Duodenal mucosa (tissue), 2 donors: Measurements from ENCODE around the gene FAM219A.

Source experiments
- H3K27ac ChIP-seq: one replicate; pipeline ENCODE4 v1.7.0; 2013; ENCODE audit warnings: low read depth, low read length
- H3K27me3 ChIP-seq, 2 donors: one replicate each; pipeline ENCODE4 v1.7.0; 2013; ENCODE audit warnings: low read length in 2 of 2, control low read depth in 1 of 2; ENCODE audit not compliant: insufficient read depth in 2 of 2, control insufficient read depth in 1 of 2
- H3K36me3 ChIP-seq, 2 donors: one replicate each; pipeline ENCODE4 v1.7.0; 2013; ENCODE audit warnings: low read length in 2 of 2, control low read depth in 1 of 2; ENCODE audit not compliant: insufficient read depth in 2 of 2, control insufficient read depth in 1 of 2
- H3K4me1 ChIP-seq, 2 donors: one replicate each; pipeline ENCODE4 v1.7.0; 2013; ENCODE audit warnings: low read length in 2 of 2, control low read depth in 1 of 2; ENCODE audit not compliant: insufficient read depth in 2 of 2, control insufficient read depth in 1 of 2
- H3K4me3 ChIP-seq, 2 donors: one replicate each; pipeline ENCODE4 v1.7.0; 2013; ENCODE audit warnings: low read length in 2 of 2, low read depth in 1 of 2
- H3K9ac ChIP-seq, 2 donors: one replicate each; pipeline ENCODE4 v1.7.0; 2013; ENCODE audit warnings: low read length in 2 of 2, low read depth in 1 of 2
- H3K9me3 ChIP-seq, 2 donors: one replicate each; pipeline ENCODE4 v1.7.0; 2013; ENCODE audit warnings: low read length in 2 of 2, control low read depth in 1 of 2; ENCODE audit not compliant: control insufficient read depth in 1 of 2

Gene FAM219A

GRCh38 chr9:34380511-34381315 is 77.7 kb downstream of the FAM219A start:
- H3K9me3 ChIP-seq = no peaks in the 10 kb centered on the region
- peaks cover 28 to 44% of the 10 kb centered on the region in 2 donors for H3K4me1 ChIP-seq
- H3K9ac ChIP-seq = peak overlapping the region; percentile 66 to 69
- peak overlapping the region; percentile 61 for H3K27ac ChIP-seq
- H3K27me3 ChIP-seq = no peaks in the 10 kb centered on the region
- no peaks in the 10 kb centered on the region for H3K36me3 ChIP-seq
- peak overlapping the region; percentile 83 to 84 for H3K4me3 ChIP-seq

- no peaks in the 10 kb centered on the region for H3K36me3 ChIP-seq
- peaks cover 34 to 48% of the 10 kb centered on the region in 2 donors for H3K4me1 ChIP-seq
- H3K9me3 ChIP-seq = no peaks in the 10 kb centered on the region
- no peaks in the 10 kb centered on the region for H3K27me3 ChIP-seq
- H3K9ac ChIP-seq = peak overlapping the region; percentile 44 to 66
- H3K27ac ChIP-seq = peak overlapping the region; percentile 13
- H3K4me3 ChIP-seq = peak overlapping the region; percentile 76 to 84
Measured at GRCh38 chr9:34380034-34380510, 78.3 kb downstream of the FAM219A start.

GRCh38 chr9:34379334-34380033 is 78.9 kb downstream of the FAM219A start:
- Histone ChIP-seq H3K36me3 (no peaks in the 10 kb centered on the region), H3K27ac (no peak overlapping the region), H3K27me3 (no peaks in the 10 kb centered on the region), H3K4me1 (peaks cover 35 to 48% of the 10 kb centered on the region in 2 donors), H3K9ac (peak overlapping the region; percentile 44 to 66), H3K4me3 (peak overlapping the region; percentile 76 to 84), H3K9me3 (no peaks in the 10 kb centered on the region)

GRCh38 chr9:34378376-34379060 is 79.9 kb downstream of the FAM219A start:
- H3K9ac ChIP-seq = peak overlapping the region in 1 of 2 donors; percentile 66

GRCh38 chr9:34377404-34377746 is 81.0 kb downstream of the FAM219A start:
- Histone ChIP-seq H3K4me1 (peaks cover 43 to 53% of the 10 kb centered on the region in 2 donors), H3K36me3 (peaks cover 0 to 2% of the 10 kb centered on the region in 2 donors), H3K27ac (peak overlapping the region; percentile 48), H3K27me3 (no peaks in the 10 kb centered on the region), H3K4me3 (peak overlapping the region; percentile 81 to 83), H3K9me3 (no peaks in the 10 kb centered on the region), H3K9ac (peak overlapping the region; percentile 62 to 69)

More at GRCh38 chr9:34378376-34379060, 79.9 kb downstream of the FAM219A start:
- Histone ChIP-seq H3K36me3 (no peaks in the 10 kb centered on the region), H3K27me3 (no peaks in the 10 kb centered on the region), H3K9me3 (no peaks in the 10 kb centered on the region), H3K4me1 (peaks cover 43 to 57% of the 10 kb centered on the region in 2 donors), H3K27ac (no peak overlapping the region), H3K4me3 (no peak overlapping the region)

- H3K27me3 ChIP-seq = no peaks in the 10 kb centered on the region
- peak within 1 kb of the TSS; percentile 86 for H3K27ac ChIP-seq
- peaks cover 43 to 53% of the 10 kb centered on the region in 2 donors for H3K4me1 ChIP-seq
Measured at GRCh38 chr9:34376596-34377403, 81.6 kb downstream of the FAM219A start, which contains the start of gene MYORG. Gene MYORG, minus strand, starts transcription at chr9:34376898. Its CDS starts 3,955 bp downstream, at chr9:34372943.

GRCh38 chr9:34375901-34376595 is 82.3 kb downstream of the FAM219A start:
- no peaks in the 10 kb centered on the region for H3K27me3 ChIP-seq
- H3K27ac ChIP-seq = peak overlapping the region; percentile 86
- peaks cover 39 to 48% of the 10 kb centered on the region in 2 donors for H3K4me1 ChIP-seq
- peaks cover 7 to 15% of the 10 kb centered on the region in 2 donors for H3K36me3 ChIP-seq
- H3K4me3 ChIP-seq = peak overlapping the region; percentile 81 to 83
- H3K9me3 ChIP-seq = no peaks in the 10 kb centered on the region
- peak overlapping the region; percentile 96 for H3K9ac ChIP-seq

More at GRCh38 chr9:34376596-34377403, 81.6 kb downstream of the FAM219A start, which contains the start of gene MYORG:
- H3K9me3 ChIP-seq = no peaks in the 10 kb centered on the region
- peak within 1 kb of the TSS; percentile 81 to 83 for H3K4me3 ChIP-seq
- H3K9ac ChIP-seq = peak within 1 kb of the TSS; percentile 96
- H3K36me3 ChIP-seq = peaks cover 4 to 8% of the 10 kb centered on the region in 2 donors

- H3K36me3 ChIP-seq = peaks cover 16 to 25% of the 10 kb centered on the region in 2 donors
- no peaks in the 10 kb centered on the region for H3K9me3 ChIP-seq
- peak overlapping the region; percentile 96 for H3K9ac ChIP-seq
- peaks cover 31 to 40% of the 10 kb centered on the region in 2 donors for H3K4me1 ChIP-seq
- H3K27me3 ChIP-seq = no peaks in the 10 kb centered on the region
- peak overlapping the region; percentile 86 for H3K27ac ChIP-seq
- H3K4me3 ChIP-seq = peak overlapping the region; percentile 81 to 83
Measured at GRCh38 chr9:34374905-34375552, 83.3 kb downstream of the FAM219A start.
